NCI-H1105 treated with DMSO at 0.1 percent for 48 hours (cell line): Measurements from ENCODE around the gene MAML3.

Source experiments
- DNase-seq: peaks from one replicate; lab custom pipeline; 2025; lab: John Stamatoyannopoulos, UW

Gene MAML3

DNA sequence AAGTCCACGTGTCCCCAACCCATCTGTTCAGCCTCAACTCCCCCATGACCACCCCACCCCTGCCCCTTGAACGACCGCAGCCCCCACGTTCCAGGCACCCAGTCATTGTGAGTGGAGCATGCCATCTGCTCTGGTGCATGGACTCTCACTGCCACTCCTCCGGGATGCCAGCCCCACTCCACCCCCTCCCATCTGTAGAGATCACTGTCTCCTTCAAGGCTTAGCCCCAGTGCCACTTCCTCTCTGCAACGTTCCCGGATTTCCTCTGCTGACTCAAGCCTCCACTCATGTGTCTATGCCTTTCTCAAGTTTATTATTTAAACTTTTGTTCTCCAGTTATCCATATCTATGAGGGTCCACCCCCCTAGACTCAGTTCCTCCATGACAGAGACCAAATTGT is 54.0 kb downstream of the MAML3 start:
- DNase-seq = no peak

DNA sequence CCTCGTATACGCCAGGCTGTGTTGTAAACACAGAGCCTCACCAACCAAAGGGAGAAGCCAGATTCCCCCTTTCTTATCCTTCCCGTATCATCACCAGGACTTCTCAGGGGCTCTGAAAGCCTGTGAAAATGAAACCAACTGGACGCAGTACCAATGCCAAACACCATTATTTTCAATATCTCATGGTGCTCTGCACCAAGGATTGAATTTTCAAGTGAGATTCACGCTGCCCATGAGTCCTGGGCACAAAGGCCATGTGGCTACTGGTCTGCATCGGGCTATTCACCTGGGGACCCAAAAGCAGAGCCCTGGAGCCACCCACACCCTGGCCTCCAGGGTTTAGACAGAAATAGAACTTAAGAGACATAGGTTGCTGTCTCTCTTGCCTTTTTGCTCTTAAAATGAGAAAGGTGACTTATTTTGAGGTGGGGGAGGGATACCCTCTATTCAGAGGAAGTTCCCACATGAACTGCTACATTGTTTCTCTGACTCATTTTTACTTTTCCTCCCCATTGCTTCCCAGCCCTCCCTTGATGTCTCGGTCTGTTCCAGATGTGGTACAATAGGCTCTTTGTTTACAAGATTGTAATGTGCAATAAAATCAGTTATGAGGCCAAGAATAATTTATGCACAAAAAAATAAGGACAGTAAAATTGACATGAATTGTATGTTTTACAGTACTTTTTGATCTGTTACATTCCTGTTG is 55.4 kb downstream of the MAML3 start:
- no peak for DNase-seq

DNA sequence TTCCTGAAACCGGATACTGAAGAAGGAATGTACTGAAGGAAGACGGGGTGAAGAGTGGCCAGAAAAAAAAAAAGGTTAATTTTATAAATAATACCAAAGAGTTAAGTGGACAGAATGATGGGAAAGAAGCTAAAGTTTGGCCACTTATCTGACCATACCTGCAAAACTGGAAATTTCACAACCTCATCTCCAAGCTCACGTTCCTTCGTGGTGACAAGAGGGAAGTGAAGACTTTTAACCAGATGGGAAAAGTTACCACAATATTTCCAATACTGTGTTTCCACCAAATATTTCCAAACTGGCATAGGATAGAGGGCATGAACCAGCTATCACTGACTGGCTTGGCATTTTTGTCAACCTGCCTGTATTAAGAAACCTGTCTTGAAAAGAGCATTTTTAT is 56.4 kb downstream of the MAML3 start:
- DNase-seq = no peak

DNA sequence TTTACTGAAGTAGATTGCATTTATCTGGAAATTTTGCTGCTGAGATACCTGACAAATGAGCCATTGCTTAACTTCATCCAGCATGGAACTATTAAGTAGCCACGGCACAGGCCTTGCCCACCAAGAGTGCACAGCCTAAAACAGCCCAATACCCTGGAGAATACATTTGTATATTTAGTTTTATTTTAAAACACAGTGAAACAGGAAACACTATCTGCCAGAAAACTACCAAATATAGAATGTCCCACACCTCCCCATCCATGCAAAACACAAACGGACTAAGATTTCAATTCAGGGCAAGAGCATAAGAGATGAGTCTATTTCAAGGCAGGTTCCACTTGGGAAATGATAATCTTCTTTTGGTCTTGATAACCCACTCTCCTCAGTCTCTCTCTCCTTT is 57.1 kb downstream of the MAML3 start:
- DNase-seq = no peak

DNA sequence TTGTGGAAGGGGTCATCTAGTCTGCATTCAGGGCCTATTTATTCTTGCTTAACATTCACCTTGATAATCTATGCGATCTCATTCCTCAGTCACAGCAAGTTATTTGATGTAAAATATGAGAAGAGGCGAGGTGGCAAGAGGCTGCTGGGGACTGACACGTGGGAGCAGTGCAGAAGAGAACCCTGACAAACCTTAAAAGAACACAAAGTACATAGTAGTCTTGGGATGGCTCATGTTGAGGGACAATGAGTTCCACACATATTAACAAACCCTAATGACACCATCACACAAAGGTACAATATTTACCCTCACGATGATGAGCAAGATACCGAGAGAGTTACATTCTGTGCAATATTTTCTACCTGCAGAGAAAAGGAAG is 57.5 kb downstream of the MAML3 start:
- DNase-seq = no peak

GRCh38 chr4:140095694-140096482 is 58.1 kb downstream of the MAML3 start:
- DNase-seq = no peak

DNA sequence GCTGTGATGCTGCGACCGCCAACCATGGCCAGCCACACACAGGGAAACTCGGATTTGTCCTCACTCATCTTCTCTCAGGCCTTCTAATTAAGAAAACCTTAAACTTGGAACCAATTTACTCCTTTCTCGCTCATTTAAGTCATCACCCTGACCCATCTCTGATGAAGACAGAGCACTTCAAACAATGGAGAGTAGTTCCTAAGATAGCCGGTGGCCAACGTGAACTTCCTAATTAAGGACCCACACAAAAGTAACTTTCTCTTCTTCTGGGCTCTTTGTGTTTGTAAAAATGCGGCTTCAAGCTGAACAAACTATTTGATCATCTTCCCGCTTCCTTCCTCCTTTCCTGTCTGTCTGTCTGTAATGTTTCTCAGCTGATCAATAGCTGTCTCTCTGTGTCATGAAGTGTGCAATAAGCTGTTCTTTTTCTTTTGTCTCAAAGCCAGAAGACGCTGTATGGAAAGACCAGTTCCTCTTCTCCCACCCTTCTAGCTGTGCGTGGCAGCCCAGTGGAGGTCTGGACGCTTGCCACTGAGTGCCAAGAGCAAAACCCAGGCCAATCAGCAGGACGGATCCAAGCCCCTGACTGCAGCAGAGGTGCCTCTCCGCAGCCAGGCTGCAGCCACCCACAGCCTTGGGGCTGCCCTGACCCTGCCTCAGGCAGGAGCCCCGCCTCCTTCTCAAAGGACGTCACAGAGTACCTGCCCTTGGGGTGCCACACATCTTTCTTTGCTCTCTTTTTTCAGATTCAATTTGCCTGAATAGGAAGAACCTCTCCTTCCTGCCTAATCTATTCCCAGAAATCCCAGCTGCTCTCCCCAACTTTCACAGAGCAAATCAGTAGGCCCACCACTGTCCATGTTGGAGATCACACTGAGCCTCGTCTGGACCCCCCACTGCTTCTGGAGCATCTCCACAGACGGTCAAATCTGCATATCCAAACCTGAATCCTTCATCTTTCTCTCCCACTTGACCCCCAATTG is 59.3 kb downstream of the MAML3 start:
- no peak for DNase-seq

DNA sequence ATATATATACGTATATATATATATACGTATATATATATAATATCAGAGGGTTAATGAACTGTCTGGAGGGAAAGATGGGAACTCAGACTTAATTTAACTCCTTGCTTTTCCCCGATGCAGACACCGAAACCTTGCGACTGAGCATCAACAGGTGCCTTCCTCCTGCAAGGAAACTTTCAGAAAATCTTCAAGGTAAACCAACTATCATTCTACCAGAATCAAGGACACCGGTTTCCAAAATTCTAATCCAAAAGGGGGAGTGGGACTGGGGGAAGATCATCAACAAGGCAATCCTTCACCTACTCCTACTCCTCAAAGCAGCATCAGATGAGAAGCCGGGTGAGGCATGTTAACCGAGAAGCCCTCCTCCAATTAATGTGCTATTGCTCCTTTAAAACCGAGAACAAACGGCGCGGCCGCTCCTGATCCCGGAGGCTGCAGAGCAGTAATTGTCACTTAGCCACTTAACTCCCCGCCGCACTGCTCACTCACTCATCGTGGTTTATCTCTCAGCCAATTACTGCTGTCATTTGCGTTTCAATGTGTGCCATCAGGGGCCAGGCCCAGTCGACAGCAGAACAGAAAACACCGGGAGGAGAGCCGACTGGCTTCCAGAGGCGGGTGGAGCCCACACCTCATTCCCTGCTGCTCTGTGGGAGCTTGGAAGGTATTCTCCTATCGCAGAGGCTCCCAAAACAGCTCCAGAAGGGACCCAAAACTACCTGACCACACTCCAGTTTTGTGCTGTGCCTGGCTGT is 61.7 kb downstream of the MAML3 start:
- peak; percentile 86 for DNase-seq

GRCh38 chr4:140091305-140091704 is 62.7 kb downstream of the MAML3 start:
- no peak for DNase-seq

DNA sequence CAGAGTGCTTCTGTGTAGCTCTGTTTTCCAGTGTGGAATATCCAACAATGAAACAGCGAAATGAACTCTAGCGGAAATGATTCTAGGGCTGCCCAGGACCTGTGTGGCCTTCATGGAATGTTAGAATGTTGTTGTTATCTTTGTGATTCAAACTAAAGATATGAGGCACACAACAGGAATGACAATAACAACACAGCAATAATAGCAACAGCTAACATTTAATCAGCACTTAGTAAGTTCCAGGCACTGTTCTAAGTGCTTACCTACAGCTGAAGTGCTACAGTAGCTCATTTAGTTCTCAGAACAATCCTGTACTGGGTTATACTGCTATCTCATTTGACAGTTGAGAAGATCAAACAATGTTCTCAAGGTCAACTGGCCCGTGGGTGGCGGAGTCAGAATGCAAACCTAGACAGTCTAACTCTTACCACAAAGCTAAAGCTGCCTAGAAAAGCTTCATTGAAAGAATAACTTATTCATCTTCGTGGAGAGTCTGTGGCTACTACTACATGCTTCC is 63.7 kb downstream of the MAML3 start:
- DNase-seq = no peak

GRCh38 chr4:140089216-140089615 is 64.8 kb downstream of the MAML3 start:
- no peak for DNase-seq

DNA sequence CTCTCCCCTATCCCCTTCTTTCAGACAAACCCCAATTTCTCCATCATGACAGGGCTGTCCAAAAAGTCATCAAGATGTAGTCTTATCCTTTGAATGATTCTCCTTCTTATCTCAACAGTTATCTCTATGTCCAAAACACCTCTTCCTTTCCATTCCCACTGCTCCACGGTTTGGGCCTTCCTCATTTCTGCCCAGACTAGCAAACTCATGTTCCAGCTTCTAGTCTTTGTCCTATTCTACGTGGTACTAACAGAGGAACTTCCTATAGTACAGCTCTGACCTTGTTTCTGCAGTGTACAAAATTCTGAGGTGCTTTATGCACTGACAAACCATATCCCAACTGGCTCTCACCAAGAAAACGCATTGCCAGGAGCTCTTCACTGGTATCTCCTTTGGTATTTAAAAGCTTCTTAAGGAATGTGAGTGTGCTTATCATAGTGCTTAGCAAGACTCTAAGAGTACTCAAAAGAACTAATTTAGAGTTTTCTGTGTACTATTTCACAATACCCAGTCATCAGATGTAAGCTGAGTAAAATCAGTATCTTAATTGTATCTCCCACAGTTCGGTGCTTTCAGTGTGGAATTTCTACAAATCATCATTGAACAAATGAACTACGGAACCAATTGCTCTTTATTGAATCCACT is 65.5 kb downstream of the MAML3 start:
- no peak for DNase-seq

GRCh38 chr4:140085881-140086280 is 68.1 kb downstream of the MAML3 start:
- no peak for DNase-seq

GRCh38 chr4:140085062-140085622 is 68.8 kb downstream of the MAML3 start:
- no peak for DNase-seq

DNA sequence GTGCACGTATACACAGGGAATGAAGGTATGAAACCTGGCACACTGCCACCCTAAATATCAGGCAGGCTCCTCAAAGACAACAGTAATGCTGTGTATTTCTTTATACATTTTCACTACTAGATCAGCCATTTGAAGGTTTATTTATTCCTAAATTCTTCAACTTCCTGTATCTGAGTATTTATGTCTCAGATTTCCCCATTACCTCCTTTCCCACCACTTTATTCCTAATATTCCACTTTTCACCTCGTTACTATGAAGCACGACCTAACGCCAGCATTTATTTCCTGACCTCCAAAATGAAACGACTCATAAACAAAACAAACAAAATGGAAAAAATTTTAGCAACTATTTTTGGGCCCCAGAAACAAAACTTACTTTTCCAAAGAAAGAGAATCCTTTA is 69.6 kb downstream of the MAML3 start:
- DNase-seq = no peak

GRCh38 chr4:140082391-140082755 is 71.6 kb downstream of the MAML3 start:
- DNase-seq = no peak

- no peak for DNase-seq
These were observed 72.2 kb downstream of the MAML3 start for GRCh38 chr4:140081641-140082390.

DNA sequence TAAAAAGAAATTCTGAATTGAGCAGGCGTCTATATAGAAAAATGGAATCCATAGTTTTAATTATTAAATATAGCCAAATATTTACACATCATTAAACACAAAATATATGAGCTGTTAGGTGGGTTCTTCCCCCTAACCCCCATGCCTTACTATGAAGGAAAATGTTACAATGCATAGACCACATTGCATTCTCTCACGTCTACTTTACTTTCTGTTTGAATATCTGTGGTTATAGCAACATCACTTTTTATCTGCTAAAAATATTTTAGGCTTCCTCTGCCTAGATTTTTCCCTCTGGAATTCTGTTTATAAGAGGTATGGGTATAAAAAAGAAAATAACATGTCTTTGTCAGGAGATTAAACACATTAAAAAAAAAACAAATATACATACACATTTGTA is 73.1 kb downstream of the MAML3 start:
- no peak for DNase-seq

GRCh38 chr4:140078366-140078765 is 75.6 kb downstream of the MAML3 start:
- DNase-seq = no peak

DNA sequence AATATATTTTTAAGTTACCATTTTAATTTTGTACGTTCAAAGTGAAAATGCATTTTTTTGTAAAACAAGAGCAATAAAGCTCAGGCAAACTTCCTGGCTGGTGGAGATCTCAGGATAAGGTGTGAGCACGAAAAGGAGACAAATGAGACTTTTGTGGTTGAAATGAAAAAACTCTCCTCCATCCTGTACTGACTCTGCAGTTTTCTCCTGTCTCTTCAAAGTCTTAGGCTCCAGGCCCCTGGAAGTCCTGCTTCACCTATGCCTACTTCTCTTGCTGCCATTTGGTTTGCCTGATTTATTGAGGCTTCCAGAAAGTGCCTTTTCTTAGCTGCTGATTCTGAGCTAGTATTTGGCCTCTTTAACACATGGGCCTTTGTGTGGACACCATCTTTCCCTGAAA is 77.7 kb downstream of the MAML3 start:
- no peak for DNase-seq
